Measurements from ENCODE around the gene ZBTB11.

ZBTB11 gene

DNA sequence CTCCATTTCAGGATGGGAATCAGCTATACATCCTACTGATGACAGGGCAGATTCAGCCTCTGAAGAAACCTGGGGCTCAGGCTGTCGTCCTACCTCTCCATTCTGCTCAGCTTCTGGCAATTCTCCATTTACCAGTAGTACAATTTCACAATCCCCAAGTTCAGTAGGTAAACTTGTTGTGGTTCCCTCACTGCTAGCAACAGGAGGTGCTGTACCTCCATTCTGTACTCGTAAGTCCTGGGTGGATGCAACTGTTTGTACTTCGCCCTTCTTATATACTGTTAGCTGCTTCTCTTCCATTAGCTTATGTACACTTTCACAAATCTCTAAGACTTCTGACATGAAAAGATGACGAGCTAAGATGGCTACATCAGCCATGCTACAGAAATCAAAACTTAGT lies 11.6 kb downstream of the ZBTB11 start:
- no peak overlapping the region for H3K4me3 ChIP-seq (ENCODE audit: control insufficient read depth, low read depth, low read length)
- TF ChIP-seq, protein P1, sequence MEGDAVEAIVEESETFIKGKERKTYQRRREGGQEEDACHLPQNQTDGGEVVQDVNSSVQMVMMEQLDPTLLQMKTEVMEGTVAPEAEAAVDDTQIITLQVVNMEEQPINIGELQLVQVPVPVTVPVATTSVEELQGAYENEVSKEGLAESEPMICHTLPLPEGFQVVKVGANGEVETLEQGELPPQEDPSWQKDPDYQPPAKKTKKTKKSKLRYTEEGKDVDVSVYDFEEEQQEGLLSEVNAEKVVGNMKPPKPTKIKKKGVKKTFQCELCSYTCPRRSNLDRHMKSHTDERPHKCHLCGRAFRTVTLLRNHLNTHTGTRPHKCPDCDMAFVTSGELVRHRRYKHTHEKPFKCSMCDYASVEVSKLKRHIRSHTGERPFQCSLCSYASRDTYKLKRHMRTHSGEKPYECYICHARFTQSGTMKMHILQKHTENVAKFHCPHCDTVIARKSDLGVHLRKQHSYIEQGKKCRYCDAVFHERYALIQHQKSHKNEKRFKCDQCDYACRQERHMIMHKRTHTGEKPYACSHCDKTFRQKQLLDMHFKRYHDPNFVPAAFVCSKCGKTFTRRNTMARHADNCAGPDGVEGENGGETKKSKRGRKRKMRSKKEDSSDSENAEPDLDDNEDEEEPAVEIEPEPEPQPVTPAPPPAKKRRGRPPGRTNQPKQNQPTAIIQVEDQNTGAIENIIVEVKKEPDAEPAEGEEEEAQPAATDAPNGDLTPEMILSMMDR (conservative IDR thresholded peaks at IDR 0.05; ENCODE audit: control insufficient read depth, insufficient read depth, low read depth, low read length), result no peak
- DNase-seq (ENCODE audit: low read depth), result no peak

DNA sequence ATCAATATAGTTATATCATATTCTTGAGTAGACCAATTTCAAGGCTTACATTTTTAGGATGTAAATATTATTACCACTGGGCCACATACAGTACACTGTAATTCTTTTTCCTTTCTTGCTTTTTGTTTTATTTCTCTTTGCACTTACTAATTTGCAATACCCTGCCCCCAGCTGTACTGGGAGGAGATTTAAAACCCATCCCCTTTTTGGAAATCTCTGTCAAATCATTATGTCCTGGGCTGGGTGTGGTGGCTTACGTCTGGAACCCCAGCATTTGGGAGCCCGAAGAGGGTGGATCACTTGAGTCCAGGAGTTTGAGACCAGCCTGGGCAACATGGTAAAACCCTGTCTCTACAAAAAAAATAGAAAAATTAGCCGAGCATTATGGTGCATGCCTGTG lies 16.2 kb downstream of the ZBTB11 start:
- TF ChIP-seq, protein P1 (conservative IDR thresholded peaks at IDR 0.05; ENCODE audit: control insufficient read depth, insufficient read depth, low read depth, low read length), result no peak
- no peak for DNase-seq (ENCODE audit: low read depth)
- no peak overlapping the region for H3K4me3 ChIP-seq (ENCODE audit: control insufficient read depth, low read depth, low read length)

DNA sequence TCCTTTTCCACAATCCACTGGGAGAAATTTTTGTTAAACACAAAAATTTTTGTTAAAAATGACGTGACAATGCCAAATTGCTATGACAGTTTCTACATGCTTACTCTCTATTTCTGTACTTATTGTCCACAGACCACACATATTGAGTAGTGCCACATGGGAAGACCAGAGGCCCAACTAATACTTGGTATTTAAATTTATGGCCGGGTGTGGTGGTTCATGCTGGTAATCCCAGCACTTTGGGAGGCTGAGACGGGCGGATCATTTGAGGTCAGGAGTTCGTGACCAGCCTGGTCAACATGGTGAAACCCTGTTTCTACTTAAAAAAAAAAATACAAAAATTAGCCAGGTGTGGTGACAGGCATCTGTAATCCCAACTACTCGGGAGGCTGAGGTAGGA lies 20.3 kb downstream of the ZBTB11 start:
- no peak overlapping the region for H3K4me3 ChIP-seq (ENCODE audit: control insufficient read depth, low read depth, low read length)
- TF ChIP-seq, protein P1 (conservative IDR thresholded peaks at IDR 0.05; ENCODE audit: control insufficient read depth, insufficient read depth, low read depth, low read length), result no peak
- DNase-seq (ENCODE audit: low read depth), result no peak

DNA sequence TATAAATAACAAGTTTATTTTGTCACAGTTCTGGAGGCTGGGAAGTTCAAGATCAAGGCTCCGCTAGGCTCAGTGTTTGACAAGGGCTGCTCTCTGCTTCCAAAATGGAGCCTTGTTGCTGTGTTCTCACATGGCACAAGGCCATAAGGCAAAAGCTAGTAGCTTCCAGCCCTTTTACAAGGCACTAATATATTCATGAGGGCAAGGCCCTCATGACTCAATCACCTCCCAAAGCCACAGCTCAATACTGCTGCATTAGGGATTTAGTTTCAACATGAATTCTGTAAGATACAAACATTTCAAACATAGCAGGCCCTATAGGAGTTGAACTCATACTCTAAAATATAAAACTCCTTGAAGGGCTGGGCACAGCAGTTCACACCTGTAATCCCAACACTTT lies 30.2 kb downstream of the ZBTB11 start:
- H3K4me3 ChIP-seq (ENCODE audit: control insufficient read depth, low read depth, low read length), result no peak overlapping the region
- TF ChIP-seq, protein P1 (conservative IDR thresholded peaks at IDR 0.05; ENCODE audit: control insufficient read depth, insufficient read depth, low read depth, low read length), result no peak
- peak; percentile 46 for DNase-seq (ENCODE audit: low read depth)

DNA sequence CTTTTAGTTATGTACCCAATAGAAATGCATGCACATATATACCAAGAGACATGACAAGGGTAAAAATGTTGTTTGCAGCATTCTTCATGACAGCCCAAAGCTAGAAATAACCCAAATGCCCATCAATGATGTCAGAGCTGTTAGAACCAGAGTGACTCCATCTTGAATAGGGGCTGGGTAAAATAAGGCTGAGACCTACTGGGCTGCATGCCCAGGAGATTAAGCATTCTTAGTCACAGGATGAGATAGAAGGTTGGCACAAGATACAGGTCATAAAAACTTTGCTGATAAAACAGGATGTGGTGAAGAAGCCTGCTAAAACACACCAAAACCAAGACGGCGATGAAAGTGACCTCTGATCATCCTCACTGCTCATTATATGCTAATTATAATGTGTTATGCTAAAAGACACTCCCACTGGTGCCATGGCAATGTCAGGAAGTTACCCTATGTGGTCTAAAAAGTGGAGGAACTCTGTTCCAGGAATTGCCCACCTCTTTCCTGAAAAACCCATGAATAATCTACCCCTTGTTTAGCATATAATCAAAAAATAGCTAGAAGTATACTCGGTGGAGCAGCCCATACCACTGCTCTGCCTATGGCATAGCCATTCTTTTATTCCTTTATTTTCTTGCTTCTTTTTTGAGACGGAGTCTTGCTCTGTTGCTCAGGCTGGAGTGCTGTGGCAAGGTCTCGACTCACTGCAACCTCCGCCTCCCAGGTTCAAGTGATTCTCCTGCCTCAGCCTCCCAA lies 32.9 kb downstream of the ZBTB11 start:
- peak; percentile 79 for DNase-seq (ENCODE audit: low read depth)
- TF ChIP-seq, protein P1 (conservative IDR thresholded peaks at IDR 0.05; ENCODE audit: control insufficient read depth, insufficient read depth, low read depth, low read length), result no peak
- H3K4me3 ChIP-seq (ENCODE audit: control insufficient read depth, low read depth, low read length), result no peak overlapping the region

DNA sequence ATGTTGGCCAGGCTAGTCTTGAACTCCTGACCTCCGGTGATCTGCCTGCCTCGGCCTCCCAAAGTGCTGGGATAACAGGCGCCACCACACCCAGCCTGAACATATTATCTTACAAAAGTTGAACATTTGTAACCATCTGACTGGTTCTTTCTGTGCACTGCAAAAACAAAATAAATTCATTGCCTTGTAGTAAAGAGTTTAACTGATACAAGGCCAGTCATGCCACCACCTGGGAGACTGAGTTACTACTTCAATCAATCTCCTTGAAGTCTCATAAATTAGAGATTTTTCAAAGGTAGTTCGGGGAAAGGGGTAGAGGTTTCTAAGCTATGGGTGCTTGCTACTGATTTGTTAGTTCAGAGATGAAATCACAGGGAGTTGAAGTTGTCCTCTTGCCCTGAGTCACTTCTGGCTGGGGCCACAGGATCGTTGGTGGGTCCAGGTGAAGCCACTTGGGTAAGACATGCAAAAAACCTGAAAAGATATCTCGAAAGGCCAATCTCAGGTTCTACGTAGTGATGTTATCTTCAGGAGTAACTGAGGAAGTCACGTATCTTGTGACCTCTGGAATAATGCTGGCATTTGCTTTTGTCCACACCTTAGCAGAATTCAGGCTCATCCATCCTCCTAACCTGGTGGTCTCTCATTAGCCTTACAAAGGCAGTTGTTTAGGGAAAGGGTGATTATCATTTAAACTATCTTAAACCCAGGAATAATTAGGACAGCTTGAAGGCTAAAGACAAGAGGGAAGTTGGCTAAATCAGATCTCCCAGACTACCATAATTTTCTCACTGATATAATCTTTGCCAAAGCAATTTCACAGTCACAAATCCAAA lies 33.7 kb downstream of the ZBTB11 start:
- H3K4me3 ChIP-seq (ENCODE audit: control insufficient read depth, low read depth, low read length), result no peak overlapping the region
- TF ChIP-seq, protein P1 (conservative IDR thresholded peaks at IDR 0.05; ENCODE audit: control insufficient read depth, insufficient read depth, low read depth, low read length), result no peak
- no peak for DNase-seq (ENCODE audit: low read depth)
